PC-3 (cell line): Measurements from ENCODE around the gene FAM168A.

Source experiments
- EZH2phosphoT487 ChIP-seq: fragments of 300-600 bp; sonication (generic); IDR thresholded peaks from 2 replicates; pipeline ENCODE4 v1.6.1; 2018; ENCODE audit warnings: mild to moderate bottlenecking, antibody characterized with exemption, low read length, borderline replicate concordance
- TF ChIP-seq, protein P1 (sequence below): fragments of 300-600 bp; sonication (generic); conservative IDR thresholded peaks from 2 replicates; pipeline ENCODE4 v1.5.1; 2017; ENCODE audit warnings: antibody characterized with exemption, low read depth, mild to moderate bottlenecking, low read length

DNA sequence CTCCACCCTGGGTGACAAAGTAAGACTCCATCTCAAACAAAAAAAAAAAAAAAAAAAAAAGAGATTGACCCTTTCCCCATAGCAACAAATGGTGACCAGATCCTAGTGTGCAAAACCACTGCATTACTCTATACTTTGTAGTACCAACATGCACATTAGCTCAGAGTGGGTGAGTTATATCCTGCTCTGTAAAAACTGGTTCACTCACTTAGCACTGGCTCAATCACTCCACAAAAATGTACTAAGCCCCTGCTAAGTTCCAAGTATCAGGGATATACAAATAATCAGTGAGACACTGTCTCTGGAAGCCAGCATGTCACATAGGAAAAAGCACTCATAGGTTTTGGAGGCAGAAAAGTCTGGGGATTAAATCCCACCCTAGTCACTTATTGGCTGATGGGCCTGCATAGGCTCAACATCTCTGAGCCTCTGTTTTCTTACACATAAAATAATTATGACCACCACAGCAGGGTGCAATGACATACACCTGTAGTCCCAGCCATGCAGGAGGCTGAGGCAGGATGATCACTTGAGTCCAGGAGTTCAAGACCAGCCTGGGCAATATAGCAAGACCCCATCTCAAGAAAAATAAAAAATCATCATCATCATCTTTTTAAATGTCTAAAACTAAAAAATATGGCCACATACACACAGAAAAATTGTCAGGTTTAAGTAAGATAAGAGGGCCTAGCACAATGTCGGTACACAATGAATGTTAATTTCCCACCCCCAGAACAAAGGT, 11.9 kb downstream of the FAM168A start:
- TF ChIP-seq, protein P1, sequence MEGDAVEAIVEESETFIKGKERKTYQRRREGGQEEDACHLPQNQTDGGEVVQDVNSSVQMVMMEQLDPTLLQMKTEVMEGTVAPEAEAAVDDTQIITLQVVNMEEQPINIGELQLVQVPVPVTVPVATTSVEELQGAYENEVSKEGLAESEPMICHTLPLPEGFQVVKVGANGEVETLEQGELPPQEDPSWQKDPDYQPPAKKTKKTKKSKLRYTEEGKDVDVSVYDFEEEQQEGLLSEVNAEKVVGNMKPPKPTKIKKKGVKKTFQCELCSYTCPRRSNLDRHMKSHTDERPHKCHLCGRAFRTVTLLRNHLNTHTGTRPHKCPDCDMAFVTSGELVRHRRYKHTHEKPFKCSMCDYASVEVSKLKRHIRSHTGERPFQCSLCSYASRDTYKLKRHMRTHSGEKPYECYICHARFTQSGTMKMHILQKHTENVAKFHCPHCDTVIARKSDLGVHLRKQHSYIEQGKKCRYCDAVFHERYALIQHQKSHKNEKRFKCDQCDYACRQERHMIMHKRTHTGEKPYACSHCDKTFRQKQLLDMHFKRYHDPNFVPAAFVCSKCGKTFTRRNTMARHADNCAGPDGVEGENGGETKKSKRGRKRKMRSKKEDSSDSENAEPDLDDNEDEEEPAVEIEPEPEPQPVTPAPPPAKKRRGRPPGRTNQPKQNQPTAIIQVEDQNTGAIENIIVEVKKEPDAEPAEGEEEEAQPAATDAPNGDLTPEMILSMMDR = no peak
- no peak for TF ChIP-seq EZH2phosphoT487
